Colonic mucosa (tissue), 4 donors: ENCODE results near the gene STAG3. TPM values are rescaled to one million over a fixed set of nuclear protein-coding genes. Genes with fewer than 3 reads are reported as not detected.

Experiments
- DNase-seq: peaks from one replicate; pipeline ENCODE4 v3.0.0-alpha.2; 2020
- H3K27ac ChIP-seq: fragments of 200-600 bp; one replicate; pipeline ENCODE4 v1.8.0; 2021
- H3K27me3 ChIP-seq: fragments of 200-600 bp; one replicate; pipeline ENCODE4 v1.8.0; 2021
- H3K36me3 ChIP-seq: fragments of 200-600 bp; one replicate; pipeline ENCODE4 v1.8.0; 2021
- H3K4me1 ChIP-seq: fragments of 200-600 bp; one replicate; pipeline ENCODE4 v1.8.0; 2021; ENCODE audit warnings: mild to moderate bottlenecking
- H3K4me3 ChIP-seq: fragments of 200-600 bp; one replicate; pipeline ENCODE4 v1.8.0; 2021
- H3K9ac ChIP-seq, 2 donors: one replicate each; pipeline ENCODE4 v1.7.0; 2013; ENCODE audit warnings: control low read depth in 2 of 2, low read depth in 2 of 2, low read length in 2 of 2
- H3K9me3 ChIP-seq: fragments of 200-600 bp; one replicate; pipeline ENCODE4 v1.8.0; 2021
- intact Hi-C: fragments of 100-400 bp; cut with DNase I; formaldehyde crosslinking; loops from one replicate; pipeline ENCODE4 v1.14.1; 2022
- total RNA-seq, 2 donors: library from RNA; stranded (reverse); fragmentation: NEBNext Ultra II Directional in 1 of 2; extraction: Animal tissue kit (Norgen Biotek cat#: 25700) in 1 of 2; gene quantifications; one replicate each; pipeline ENCODE4 v1.2.1, GENCODE V29; 2021
- TF ChIP-seq, protein P1 (sequence below): fragments of 200-600 bp; IDR thresholded peaks from one replicate; pipeline ENCODE4 v1.8.0; 2022; ENCODE audit warnings: antibody characterized with exemption, mild to moderate bottlenecking
- donor health status: healthy.
- donor health status: DM: no; HTN: no; CAD: no.
- donor health status: DM: no; HTN: no; CAD: no.

STAG3 gene
- total RNA-seq, 2 donors from 2014 or later: 1.4 to 3.8 TPM

DNA sequence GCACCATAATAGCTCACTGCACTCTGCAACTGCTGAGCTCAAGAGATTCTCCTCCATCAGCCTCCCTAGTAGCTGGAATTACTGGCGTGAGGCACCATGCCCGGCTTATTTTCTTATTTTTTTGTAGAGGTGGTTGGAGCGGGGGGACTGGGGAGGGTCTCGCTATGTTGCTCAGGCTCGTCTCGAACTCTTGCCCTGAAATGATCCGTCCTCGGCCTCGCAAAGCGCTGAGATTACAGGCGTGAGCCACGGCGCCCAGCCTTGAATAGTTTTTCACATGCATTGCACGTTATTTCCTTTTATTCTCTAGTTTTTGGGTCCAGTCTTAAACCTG lies 29.5 kb upstream of the STAG3 start:
- TF ChIP-seq, protein P1, sequence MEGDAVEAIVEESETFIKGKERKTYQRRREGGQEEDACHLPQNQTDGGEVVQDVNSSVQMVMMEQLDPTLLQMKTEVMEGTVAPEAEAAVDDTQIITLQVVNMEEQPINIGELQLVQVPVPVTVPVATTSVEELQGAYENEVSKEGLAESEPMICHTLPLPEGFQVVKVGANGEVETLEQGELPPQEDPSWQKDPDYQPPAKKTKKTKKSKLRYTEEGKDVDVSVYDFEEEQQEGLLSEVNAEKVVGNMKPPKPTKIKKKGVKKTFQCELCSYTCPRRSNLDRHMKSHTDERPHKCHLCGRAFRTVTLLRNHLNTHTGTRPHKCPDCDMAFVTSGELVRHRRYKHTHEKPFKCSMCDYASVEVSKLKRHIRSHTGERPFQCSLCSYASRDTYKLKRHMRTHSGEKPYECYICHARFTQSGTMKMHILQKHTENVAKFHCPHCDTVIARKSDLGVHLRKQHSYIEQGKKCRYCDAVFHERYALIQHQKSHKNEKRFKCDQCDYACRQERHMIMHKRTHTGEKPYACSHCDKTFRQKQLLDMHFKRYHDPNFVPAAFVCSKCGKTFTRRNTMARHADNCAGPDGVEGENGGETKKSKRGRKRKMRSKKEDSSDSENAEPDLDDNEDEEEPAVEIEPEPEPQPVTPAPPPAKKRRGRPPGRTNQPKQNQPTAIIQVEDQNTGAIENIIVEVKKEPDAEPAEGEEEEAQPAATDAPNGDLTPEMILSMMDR: no peak
- H3K36me3 ChIP-seq: no peaks in the 10 kb centered on the region
- H3K4me3 ChIP-seq: peak overlapping the region; percentile 67
- H3K27ac ChIP-seq: peak overlapping the region; percentile 56
- H3K4me1 ChIP-seq: peaks cover 4% of the 10 kb centered on the region
- H3K9ac ChIP-seq: peak overlapping the region; percentile 63 to 99
- H3K9me3 ChIP-seq: no peaks in the 10 kb centered on the region
- DNase-seq: no peak
- no peaks in the 10 kb centered on the region for H3K27me3 ChIP-seq
- intact Hi-C loops: no loop called here

DNA sequence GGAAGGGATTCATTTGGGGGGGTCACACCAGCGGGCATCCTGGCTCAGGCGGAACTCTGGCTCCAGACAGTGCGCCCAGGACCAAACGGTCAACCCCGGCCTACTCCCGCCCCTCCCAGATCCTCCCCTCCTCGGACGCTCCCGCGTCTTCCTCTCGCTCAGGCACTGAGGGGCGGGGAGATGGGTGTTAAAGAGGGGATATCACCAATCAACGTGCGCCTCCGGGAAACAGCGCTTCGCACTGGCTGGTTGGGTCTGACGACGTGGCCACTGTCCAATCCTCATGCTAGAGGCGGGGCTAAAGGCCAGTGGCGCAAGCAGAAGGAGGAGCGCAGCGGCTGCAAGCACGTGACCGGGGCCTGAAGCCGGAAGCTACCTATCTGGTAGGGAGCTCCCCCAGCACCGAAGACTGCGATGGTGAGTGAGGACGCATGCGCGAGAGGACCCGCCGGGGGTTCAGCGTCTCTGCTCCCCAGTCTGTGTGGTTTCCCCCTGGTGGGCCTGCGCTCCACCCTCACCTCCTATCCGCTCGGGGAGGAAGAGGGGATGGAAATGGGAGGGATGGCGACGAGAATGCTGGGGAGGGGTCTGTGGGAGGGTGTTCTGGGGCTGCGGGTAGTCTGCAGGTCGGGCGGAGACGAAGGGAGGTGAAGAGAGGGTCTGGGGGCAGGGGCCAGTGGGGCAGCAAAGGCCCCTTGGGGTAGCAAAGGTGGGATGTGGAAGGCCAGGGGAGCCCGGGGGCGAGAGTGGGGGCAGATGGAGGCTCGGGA lies 29.0 kb upstream of the STAG3 start, which contains the start of gene LAMTOR4:
Gene LAMTOR4, plus strand, starts transcription at position 360 of the 770 bp plus-strand sequence. Its CDS starts 55 bp downstream, at position 415.
- intact Hi-C loops: no loop called here
- peak within 1 kb of the TSS; percentile 67 for H3K4me3 ChIP-seq
- H3K27ac ChIP-seq: peak within 1 kb of the TSS; percentile 56
- TF ChIP-seq, protein P1: no peak
- no peaks in the 10 kb centered on the region for H3K27me3 ChIP-seq
- H3K36me3 ChIP-seq: no peaks in the 10 kb centered on the region
- H3K4me1 ChIP-seq: peaks cover 8% of the 10 kb centered on the region
- DNase-seq: peak; percentile 99
- no peaks in the 10 kb centered on the region for H3K9me3 ChIP-seq
- H3K9ac ChIP-seq: peak within 1 kb of the TSS; percentile 99

DNA sequence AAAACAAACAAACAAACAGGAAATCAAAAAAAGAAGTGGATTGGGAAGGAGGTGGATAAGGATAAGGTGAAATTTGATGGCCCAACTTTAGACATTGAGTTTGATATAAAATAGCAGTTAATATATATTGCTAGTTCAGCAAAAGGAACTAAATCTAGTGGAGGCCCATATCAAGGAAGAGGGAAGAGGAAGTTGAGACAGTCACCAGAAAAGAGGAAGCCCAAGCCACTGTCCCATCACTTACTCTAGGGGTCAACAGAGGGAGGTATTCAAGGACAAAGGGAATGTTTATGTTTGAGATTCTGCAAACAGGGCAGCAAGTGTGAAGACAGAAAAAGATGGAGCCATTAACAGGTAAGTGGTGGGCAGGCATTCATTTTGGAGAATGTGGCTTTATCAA lies 25.3 kb upstream of the STAG3 start:
- H3K9me3 ChIP-seq: no peaks in the 10 kb centered on the region
- H3K36me3 ChIP-seq: no peaks in the 10 kb centered on the region
- peaks cover 34% of the 10 kb centered on the region for H3K4me1 ChIP-seq
- peak overlapping the region; percentile 75 for H3K27ac ChIP-seq
- no peak overlapping the region for H3K9ac ChIP-seq
- no peaks in the 10 kb centered on the region for H3K27me3 ChIP-seq
- H3K4me3 ChIP-seq: no peak overlapping the region
- intact Hi-C loops: no loop called here
- TF ChIP-seq, protein P1: no peak
- no peak for DNase-seq

DNA sequence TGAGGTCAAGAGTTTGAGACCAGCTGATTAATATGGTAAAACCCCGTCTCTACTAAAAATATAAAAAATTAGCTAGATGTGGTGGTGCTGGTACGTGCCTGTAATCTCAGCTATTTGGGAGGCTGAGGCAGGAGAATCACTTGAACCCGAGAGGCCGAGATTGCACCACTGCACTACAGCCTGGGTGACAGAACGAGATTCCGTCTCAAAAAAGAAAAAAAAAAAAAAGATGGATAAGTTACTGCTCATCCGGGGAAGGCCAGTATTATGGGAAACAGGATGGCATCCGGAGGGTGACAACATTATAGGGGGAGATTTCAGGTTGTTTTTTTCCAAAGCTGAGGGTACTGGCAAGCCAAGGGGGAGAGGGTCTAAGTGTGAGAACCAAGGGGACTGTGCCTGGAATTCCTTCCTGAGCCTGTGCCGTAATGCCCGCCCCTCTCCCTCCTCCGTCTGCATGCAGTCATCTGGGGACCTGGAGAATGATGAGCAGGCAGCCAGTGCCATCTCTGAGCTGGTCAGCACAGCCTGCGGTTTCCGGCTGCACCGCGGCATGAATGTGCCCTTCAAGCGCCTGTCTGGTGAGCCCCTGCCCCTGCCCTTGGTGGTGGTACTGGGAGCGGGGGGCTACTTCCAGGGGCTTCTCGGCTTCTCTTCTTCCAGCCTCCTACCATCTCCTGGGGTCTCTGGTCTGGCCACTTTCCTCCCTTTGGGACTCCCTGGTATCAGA lies 24.6 kb upstream of the STAG3 start:
- TF ChIP-seq, protein P1: no peak

DNA sequence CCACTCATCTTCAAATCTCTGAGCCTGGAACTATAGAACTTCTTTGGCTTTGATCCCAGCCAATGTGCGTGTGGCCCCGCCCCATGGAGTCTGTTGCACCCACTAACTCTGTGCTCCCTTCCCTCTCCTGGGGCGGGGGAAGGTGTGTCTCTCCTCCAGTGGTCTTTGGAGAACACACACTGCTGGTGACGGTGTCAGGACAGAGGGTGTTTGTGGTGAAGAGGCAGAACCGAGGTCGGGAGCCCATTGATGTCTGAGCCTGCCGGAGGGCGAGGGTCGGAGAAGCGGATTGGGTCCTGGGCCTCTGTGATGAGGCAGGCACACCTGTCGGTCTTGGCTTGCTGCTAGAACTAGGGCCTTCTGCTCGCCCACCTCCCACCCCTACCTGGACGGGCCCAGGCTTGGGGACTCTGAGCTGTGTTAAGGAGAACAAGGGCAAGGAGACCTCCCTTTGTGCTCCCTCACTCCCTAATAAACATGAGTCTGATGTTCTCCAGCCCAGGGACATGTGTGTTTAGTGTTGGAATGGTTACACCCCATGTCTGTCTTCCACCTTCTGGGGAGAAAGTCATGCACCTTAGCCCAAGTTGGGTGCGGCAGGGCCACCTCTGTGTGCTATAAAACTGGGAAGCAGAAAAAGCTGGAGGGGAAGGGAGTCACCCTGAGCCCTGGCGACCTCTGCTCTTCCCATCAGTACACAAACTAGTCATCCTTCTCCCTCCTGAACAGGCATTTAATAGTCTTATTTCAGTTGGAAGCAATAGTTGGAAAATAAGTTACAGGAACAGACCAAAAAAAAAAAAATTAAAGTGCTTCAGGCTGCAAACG lies 23.8 kb upstream of the STAG3 start:
- H3K27ac ChIP-seq: peak overlapping the region; percentile 75
- peak; percentile 88 for DNase-seq

More for the DNA sequence above, 24.6 kb upstream of the STAG3 start:
- DNase-seq: no peak
- peak overlapping the region; percentile 75 for H3K27ac ChIP-seq
- H3K4me1 ChIP-seq: peaks cover 37% of the 10 kb centered on the region
- intact Hi-C loops: no loop called here
- H3K4me3 ChIP-seq: no peak overlapping the region
- no peaks in the 10 kb centered on the region for H3K36me3 ChIP-seq
- no peaks in the 10 kb centered on the region for H3K9me3 ChIP-seq
- no peaks in the 10 kb centered on the region for H3K27me3 ChIP-seq
- peak overlapping the region in 1 of 2 donors; percentile 35 for H3K9ac ChIP-seq

More for the DNA sequence above, 23.8 kb upstream of the STAG3 start:
- TF ChIP-seq, protein P1: no peak
- Histone ChIP-seq H3K36me3 (no peaks in the 10 kb centered on the region), H3K9ac (peak overlapping the region; percentile 35 to 46), H3K4me1 (peaks cover 37% of the 10 kb centered on the region), H3K9me3 (no peaks in the 10 kb centered on the region), H3K27me3 (no peaks in the 10 kb centered on the region), H3K4me3 (no peak overlapping the region)
- intact Hi-C loops: no loop called here
